ENCODE data around the gene GEMIN7.

DNA sequence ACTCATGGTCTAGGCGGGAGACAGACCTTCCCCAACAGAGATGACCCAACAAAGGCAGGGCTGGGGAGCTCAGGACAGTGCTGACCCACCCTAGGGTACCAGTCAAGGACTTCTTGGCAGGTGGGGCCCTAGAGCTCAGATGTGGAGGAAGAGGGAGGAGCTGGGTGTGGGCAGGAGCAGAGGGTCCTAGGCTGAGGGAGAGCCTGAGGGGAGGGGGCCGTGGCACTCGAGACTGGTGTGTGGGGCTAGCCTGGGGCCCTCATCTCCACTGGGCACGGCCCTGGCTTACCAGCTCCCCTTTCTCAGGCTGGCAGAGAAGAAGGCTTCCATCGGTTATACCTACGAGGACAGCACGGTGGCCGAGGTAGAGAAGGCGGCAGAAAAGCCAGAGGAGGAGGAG, 21.6 kb upstream of the GEMIN7 start:
- no peak for TF ChIP-seq EZH2 (IDR thresholded peaks at IDR 0.05; ENCODE audit: borderline replicate concordance, low read length)
- TF ChIP-seq, protein P1, sequence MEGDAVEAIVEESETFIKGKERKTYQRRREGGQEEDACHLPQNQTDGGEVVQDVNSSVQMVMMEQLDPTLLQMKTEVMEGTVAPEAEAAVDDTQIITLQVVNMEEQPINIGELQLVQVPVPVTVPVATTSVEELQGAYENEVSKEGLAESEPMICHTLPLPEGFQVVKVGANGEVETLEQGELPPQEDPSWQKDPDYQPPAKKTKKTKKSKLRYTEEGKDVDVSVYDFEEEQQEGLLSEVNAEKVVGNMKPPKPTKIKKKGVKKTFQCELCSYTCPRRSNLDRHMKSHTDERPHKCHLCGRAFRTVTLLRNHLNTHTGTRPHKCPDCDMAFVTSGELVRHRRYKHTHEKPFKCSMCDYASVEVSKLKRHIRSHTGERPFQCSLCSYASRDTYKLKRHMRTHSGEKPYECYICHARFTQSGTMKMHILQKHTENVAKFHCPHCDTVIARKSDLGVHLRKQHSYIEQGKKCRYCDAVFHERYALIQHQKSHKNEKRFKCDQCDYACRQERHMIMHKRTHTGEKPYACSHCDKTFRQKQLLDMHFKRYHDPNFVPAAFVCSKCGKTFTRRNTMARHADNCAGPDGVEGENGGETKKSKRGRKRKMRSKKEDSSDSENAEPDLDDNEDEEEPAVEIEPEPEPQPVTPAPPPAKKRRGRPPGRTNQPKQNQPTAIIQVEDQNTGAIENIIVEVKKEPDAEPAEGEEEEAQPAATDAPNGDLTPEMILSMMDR (IDR thresholded peaks at IDR 0.05; ENCODE audit: low read length): no peak

Measured in OCI-LY1 (cell line).